Activated naive CD8-positive, alpha-beta T cell treated with anti-CD3 and anti-CD28 coated beads, Interleukin-2, amount 50 U/mL, for 16 hours (primary cell): ENCODE data around the gene ADARB2.
"Not testable (repeated sequence)": the region's sequence is repeated elsewhere in the genome, so short reads cannot be mapped to it uniquely, and the experiment has no call there.

Experiments used
- DNase-seq: peaks from one replicate; pipeline ENCODE4 v3.0.0-alpha.2; 2020; ENCODE audit warnings: low read depth, low spot score

The ADARB2 gene

DNA sequence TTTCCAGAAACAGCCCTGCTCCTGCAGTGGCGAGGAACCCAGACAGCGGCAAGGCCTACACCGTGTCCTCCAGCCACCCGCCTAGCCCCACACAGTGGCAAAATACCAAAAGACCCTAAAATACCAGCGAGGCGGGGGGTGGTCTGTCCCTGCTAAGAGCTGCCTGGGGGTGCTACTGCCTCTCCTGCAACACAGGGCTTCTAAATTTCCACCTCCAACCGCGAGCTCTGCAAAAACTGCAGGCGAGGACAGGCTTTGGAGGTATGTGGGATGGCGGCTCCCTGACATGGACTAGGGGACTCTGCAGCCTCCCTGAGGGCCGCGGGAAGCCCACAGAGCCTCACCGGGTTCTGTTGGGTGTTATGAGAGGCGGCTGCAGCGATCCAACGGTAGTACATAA is 558.8 kb downstream of the ADARB2 start:
- DNase-seq: no peak

DNA sequence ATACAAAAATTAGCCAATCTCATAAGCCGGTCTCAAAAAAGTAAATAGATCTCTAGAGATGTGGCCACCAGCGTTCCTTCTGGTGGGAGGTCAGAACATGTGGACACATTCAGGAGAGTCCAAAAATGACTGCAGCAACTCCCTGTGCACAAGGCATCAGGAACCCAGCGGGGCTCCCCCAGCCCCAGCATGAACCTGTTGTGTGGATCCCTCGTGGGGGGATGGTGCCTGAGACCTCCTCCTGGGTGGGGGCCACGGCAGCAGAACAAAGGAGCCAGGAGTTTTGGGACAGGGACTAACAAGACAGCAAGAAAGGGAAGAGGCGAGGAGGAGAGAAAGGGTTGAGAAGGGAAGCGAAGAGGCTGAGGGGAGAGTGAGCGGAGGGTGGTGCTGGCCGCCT is 559.4 kb downstream of the ADARB2 start:
- DNase-seq: no peak

DNA sequence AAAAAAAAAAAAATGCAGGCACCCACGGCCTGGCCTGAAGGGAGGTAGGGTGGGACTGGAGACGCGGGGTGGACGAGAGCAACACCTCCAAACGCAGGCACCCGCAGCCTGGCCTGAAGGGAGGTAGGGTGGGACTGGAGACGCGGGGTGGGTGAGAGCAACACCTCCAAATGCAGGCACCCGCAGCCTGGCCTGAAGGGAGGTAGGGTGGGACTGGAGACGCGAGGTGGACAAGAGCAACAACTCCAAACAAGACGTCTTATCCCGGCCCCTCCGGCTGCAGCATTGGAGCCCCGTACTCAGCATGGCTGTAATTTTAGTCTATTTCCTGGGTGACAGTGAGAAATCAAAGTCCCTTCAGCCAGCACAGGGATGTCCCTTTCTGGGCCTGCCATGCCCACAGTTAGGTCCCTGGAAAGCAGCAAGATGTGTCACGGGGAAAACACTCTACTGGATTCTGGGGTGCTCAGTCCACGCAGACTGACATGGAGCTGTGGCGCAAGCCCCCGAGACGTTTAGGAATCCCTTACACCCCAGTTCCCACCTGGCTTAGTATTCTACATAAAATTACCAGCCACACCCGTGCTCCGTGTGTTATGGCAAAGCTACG is 561.3 kb downstream of the ADARB2 start:
- DNase-seq: no peak

- no peak for DNase-seq
Measured at GRCh38 chr10:1174022-1174421, 563.3 kb downstream of the ADARB2 start.

- DNase-seq: no peak
Measured at GRCh38 chr10:1173091-1173490, 564.2 kb downstream of the ADARB2 start.

GRCh38 chr10:1172256-1172984 is 564.9 kb downstream of the ADARB2 start:
- no peak for DNase-seq

DNA sequence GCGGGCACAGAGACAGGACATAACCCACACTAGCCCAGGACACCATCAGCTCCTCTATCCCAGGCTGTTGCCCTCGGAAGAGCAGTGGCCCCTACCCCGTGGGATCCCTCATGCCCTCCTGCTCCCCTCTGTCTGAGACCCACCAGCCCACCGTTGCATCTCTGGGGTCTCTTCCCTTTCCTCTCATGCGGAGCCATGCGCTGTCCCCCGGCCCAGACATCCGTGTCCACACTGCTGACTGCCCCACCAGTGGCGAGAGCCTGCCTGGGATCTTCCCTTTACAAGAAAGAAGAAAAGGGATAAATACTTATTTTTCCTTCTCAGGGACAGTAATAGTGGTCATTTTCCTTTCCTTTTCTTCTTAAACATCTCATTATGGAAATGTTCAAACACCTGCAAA is 565.7 kb downstream of the ADARB2 start:
- no peak for DNase-seq

GRCh38 chr10:1171182-1171581 is 566.1 kb downstream of the ADARB2 start:
- DNase-seq: no peak

GRCh38 chr10:1170867-1171180 is 566.5 kb downstream of the ADARB2 start:
- DNase-seq: no peak

DNA sequence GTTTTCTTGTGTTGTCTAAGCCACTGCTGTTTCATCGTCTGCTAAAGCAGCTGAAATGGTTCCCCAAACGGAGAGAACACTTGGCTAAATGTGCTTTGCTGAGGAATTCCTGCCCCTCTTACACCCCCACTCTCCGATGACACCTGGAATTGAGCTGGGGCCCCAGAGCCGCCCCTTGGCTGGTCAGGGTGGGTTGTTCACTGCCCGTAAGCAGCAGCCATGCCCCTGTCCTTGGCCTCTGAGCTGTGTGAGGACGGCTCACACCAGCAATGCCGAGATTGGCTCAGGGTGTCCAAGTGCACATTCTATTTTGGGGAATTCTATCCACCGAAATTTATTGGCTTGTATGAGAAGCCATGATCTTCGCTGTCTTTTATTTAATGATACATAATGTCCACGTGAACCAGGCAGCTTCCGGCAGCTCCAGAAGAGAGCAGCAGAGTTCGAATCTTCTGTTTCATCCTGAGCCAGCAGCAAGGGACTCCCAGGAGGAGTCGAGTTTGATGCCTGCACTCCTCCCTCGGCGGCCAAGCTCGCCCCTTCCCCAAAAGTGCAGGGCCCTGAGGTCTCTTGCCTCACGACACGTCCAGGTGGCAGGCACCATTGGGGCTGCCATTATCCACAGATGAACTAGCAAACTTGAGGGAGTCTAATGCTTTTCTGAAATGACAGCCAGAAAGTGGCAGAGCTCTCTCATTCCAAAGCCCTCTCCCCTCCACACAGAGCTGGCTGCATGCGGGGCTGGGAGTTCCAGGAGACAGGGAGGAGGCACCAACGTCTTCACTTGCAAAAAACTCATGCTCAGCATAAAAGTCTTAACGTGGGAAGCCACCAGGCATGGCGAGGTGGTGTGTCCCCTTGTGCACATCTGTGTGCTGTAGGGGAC is 567.1 kb downstream of the ADARB2 start:
- DNase-seq: no peak

DNA sequence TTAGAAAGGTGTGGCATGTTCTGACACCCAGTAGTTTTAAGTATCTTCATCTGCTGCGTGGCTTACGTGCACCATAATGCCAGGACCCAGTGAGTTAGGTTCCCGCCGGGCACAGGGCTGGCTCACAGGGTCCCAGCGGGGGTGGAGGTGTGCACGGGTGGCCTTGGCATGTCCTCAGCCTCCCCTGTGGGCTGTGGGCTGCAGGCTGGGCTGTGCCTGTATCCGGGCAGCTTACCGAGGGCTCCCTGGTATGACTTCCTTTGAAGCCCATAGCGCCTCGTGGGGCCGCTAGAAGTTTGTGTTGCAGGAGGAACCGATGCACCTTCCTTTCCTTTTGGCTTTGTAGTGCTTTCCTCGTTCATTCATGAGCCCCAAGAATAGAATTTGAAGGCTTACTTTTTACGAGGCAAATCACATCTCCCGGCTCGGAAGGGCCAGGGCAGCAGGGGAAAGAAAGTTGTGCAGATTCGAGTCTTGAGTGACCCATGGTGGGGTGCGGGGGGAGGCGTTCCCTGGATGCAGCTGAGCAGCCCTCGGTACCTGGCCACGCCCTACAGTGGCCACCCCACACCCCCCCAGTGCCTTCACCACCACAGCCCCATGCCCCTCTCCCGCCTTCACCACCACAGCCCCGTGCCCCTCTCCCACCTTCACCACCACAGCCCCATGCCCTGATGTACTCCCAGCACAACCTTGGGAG is 568.0 kb downstream of the ADARB2 start:
- no peak for DNase-seq

DNA sequence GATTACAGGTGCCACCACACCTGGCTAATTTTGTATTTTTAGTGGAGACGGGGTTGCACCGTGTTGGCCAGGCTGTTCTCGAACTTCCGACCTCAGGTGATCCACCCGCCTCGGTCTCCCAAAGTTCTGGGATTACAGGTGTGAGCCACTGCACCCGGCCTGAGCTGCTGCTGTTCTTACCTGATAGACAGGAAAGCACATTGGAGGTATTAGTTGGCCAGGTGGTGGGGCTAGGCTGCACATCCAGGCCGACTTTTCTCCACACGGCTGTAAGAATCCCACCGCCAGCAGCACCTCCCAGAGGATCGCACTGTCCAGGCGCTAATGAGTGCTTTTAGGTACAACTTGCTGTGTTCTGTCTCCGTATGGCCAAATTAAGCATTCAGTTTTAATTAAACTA is 568.6 kb downstream of the ADARB2 start:
- DNase-seq: no peak

GRCh38 chr10:1166828-1167275 is 570.5 kb downstream of the ADARB2 start:
- DNase-seq: no peak

DNA sequence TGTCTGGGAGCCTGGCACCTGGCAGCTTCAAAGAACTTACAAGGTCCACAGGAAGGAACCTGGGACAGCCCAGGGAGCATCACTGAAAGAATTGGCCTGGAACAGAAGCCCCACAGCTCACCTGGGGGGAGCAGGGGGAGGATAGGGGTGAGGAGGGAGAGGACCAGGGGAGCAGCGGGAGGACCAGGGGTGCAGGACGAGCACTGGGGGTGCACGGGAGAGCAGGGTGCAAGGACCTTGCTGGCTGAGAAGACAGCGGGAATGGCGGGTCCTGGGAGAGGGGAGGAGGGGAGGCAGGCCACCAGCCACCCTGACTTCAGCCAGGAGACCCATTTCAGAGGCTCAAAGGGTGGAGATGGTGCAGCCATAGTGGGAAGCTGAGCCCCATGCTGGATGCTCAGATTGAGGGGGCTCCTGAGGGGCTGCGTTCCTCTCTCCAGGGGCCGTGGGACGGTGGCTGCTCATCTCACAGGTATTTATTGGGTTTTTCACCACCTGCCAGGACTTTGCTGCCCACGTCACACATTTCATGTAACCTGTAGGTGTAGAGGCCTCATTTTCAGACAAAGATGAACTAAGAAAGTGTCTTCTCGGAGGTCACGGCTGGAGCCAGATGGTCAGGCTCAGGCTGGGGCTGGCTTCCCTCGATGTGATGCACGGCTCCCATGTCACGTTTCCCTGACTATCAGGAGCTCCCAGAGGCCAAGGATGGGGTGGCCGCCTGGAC is 571.1 kb downstream of the ADARB2 start:
- no peak for DNase-seq

DNA sequence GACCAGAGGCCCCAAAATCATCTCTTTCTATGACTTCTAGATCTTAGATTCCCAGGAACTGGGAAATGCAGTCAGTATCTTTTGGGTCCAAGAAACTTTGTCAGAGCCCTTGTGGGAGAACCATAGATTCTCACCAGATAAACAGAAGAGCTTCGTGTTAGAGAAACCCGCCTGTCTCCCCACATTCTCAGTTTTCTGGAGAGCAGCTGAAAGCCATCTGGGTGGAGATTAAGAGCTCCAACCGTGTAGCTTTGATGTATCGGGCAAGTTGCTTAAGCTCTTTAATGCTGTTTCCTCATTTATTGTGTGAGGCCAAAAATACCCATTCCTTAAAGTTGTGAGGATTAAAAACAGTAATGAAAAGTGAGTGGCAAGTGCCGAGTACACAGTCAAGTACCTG is 573.5 kb downstream of the ADARB2 start:
- DNase-seq: no peak

- no peak for DNase-seq
Measured at GRCh38 chr10:1163204-1163660, 574.1 kb downstream of the ADARB2 start.

DNA sequence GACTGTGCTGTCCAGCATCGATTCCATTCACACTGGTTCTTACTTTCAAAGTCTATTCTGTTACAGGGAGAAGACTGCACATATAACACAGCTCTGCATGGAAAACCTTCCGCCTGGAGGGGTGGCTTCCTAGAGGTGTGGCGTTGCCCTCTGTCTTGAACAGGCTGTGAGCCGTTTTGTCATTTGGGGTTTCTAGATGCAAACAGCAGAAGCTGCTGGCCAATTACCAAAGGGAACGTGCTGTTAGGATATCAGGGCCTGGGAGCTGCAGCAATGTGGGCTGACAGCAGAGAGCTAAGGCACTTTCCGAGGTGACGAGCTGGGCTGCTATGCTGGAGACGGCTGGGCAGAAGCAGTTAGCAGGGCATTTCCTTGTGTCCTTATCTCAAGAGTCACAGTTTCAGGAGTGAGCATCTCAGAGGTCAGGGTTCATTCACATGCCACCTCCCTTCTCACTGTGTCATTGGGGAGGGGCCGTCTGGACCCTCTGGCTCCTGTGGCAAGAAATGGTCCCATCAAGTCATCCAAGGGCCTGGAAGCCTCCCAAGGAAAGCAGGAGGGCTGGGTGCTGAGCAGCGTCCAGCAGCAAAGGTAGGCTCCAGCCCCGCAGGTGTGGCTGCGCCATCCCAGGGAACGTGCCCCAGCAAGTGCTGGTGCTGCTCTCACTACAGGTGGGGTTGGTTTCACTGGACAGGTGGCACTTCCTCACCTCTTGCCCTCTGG is 574.7 kb downstream of the ADARB2 start:
- no peak for DNase-seq

DNA sequence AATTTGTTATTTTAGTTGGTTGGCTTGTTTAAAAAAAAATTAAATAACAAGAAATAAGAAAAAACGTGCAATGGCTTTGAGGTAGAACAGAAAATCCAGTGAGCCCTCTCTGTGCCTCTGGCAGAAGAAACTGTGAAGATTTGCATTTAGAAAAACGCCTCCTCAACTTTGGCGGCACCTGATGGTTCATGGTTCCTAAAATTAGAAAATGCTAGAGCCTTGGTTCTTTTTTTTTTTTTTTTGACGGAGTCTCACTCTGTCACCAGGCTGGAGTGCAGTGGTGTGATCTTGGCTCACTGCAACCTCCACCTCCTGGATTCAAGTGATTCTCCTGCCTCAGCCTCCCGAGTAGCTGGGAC is 576.0 kb downstream of the ADARB2 start:
- DNase-seq: not testable (repeated sequence)

DNA sequence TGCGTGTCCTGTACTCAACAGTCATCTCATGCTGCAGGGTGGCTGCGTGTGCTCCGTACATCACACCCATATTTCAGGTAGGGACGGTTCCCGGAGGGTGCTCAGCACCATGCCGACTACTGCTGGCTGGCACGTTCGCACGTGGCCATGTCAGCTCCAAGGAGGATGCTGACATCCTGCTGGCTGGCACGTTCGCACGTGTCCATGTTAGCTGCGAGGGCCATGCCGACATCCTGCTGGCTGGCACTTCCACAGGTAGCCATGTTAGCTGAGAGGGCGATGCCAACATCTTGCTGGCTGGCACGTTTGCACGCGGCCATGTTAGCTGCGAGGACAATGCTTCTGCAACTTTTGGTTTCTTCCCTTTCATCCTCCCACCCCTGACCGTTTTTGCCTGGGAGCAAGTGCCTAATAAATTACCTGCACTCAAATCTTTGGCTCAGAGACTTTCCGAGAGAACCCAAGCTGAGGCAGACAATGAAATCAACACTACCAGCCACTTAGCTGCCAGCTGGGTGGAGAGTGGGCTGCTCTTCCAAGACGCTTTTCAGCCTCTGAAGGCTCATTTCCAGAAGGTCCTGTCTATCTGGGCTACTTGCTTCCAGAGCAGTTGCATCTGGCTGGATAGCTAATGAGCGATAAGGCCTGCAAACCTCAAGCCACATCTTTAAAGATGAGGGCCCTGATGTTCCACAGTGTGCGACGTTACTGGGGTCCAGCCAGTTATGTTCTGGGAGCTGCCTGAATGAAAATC is 576.6 kb downstream of the ADARB2 start:
- DNase-seq: no peak
